Erythroblast (primary cell): ENCODE measurements around the gene CPPED1.

Experiments used
- GATA1 ChIP-seq: IDR thresholded peaks from 2 replicates; pipeline ENCODE4 v1.6.1; 2011; ENCODE audit warnings: low read depth, mild to moderate bottlenecking, control low read depth, low read length, moderate library complexity
- POLR2A ChIP-seq: IDR thresholded peaks from 2 replicates; pipeline ENCODE4 v1.6.1; 2011; ENCODE audit warnings: mild to moderate bottlenecking, low read length

DNA sequence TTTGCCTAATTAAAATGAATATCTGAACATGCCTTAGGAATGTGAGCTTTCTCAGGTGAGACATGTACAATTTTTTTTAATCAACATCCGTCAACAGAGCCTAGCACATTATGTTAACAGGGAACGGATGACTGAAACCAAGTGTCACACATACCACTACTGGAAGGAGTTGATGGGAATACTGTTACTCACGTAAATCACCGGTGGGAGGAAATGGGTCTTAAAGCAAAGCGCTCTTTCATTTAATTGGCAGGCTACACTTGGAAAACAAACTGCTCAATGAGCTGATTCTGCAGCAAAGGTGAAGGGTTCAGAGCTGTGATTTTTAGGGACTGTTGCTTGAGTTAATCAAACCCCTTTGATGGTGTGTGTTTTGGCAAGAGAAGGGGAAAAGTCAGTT is 4.8 kb downstream of the CPPED1 start:
- TF ChIP-seq POLR2A (no peak), GATA1 (no peak)
